Measurements from ENCODE around the gene BRSK2. TPM values are rescaled to one million over a fixed set of nuclear protein-coding genes. Genes with fewer than 3 reads are reported as not detected.
"Not testable (repeated sequence)": the region's sequence is repeated elsewhere in the genome, so short reads cannot be mapped to it uniquely, and the experiment has no call there.

BRSK2 gene
- total and polyA plus RNA-seq, 2 experiments from 2014 or later = 4.7 to 13.6 TPM

DNA sequence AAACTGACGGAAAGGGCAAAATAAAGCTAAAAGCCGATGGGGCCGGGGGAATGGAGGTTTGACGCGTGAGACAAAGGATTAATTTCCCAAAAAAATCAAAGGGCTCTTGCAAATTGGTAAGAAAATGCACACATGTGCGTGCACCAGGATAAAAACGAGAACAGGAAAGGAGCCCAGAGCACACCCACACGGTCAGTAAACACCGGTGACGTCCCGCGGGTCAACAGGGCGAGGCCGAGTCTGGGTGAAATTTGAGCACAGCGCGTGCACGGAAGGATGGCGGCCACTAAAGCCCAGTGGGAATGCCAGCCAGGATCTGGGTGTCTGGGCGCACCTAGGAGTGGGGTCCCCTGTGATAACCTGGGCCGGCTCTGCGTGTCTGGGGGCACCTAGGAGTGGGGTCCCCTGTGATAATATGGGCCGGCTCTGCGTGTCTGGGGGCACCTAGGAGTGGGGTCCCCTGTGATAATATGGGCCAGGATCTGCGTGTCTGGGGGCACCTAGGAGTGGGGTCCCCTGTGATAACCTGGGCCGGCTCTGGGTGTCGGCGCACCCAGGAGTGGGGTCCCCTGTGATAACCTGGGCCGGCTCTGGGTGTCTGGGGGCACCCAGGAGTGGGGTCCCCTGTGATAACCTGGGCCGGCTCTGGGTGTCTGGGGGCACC lies 44.4 kb downstream of the BRSK2 start:
- H3K79me2 ChIP-seq = no peaks in the 10 kb centered on the region
- H3K27ac ChIP-seq = no peak overlapping the region
- DNase-seq (ENCODE audit: low spot score) = no peak
- no peak overlapping the region for H3K4me3 ChIP-seq
- H3K27me3 ChIP-seq = no peaks in the 10 kb centered on the region
- 90% methylated on average over 28 of the region's 29 CpGs for WGBS (ENCODE audit: low lambda C conversion rate, missing lambda C conversion rate)
- no peaks in the 10 kb centered on the region for H3K9me3 ChIP-seq (ENCODE audit: low read depth)
- no peak overlapping the region for H3K4me2 ChIP-seq
- H3K9me2 ChIP-seq (replicated peaks; ENCODE audit: insufficient read depth) = no peaks in the 10 kb centered on the region
- no peak for TF ChIP-seq EZH2 (IDR thresholded peaks at IDR 0.05; ENCODE audit: borderline replicate concordance)
- no peak for TF ChIP-seq EZH2phosphoT487 (IDR thresholded peaks at IDR 0.05; ENCODE audit: low read depth, severe bottlenecking, unreplicated experiment)
- TF ChIP-seq, protein P1, sequence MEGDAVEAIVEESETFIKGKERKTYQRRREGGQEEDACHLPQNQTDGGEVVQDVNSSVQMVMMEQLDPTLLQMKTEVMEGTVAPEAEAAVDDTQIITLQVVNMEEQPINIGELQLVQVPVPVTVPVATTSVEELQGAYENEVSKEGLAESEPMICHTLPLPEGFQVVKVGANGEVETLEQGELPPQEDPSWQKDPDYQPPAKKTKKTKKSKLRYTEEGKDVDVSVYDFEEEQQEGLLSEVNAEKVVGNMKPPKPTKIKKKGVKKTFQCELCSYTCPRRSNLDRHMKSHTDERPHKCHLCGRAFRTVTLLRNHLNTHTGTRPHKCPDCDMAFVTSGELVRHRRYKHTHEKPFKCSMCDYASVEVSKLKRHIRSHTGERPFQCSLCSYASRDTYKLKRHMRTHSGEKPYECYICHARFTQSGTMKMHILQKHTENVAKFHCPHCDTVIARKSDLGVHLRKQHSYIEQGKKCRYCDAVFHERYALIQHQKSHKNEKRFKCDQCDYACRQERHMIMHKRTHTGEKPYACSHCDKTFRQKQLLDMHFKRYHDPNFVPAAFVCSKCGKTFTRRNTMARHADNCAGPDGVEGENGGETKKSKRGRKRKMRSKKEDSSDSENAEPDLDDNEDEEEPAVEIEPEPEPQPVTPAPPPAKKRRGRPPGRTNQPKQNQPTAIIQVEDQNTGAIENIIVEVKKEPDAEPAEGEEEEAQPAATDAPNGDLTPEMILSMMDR (IDR thresholded peaks at IDR 0.05; ENCODE audit: poor library complexity) = no peak
- no peak overlapping the region for H2AFZ ChIP-seq
- no peaks in the 10 kb centered on the region for H4K20me1 ChIP-seq (ENCODE audit: insufficient read depth, poor library complexity, severe bottlenecking)
- H3K36me3 ChIP-seq (replicated peaks; ENCODE audit: insufficient read depth, low read depth) = no peaks in the 10 kb centered on the region
- H3K4me1 ChIP-seq (ENCODE audit: insufficient read depth) = peaks cover 28% of the 10 kb centered on the region

DNA sequence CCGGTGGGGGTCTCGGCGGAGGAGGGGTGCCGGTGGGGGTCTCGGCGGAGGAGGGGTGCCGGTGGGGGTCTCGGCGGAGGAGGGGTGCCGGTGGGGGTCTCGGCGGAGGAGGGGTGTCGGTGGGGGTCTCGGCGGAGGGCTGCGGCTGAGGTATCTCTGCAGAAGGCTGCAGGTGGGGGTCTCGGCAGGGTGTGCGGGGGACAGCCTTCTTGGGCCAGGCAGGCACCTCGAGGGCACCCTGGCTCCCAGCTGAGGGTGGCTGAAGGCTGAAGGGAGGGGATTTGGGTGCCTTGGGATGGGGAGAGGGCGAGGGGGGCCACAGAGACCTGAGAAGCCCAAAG lies 45.7 kb downstream of the BRSK2 start:
- not testable (repeated sequence) for H4K20me1 ChIP-seq (ENCODE audit: insufficient read depth, poor library complexity, severe bottlenecking); H2AFZ ChIP-seq; H3K9me3 ChIP-seq (ENCODE audit: low read depth); H3K36me3 ChIP-seq (replicated peaks; ENCODE audit: insufficient read depth, low read depth); DNase-seq (ENCODE audit: low spot score); H3K27me3 ChIP-seq; H3K4me3 ChIP-seq; H3K79me2 ChIP-seq; H3K9me2 ChIP-seq (replicated peaks; ENCODE audit: insufficient read depth); H3K27ac ChIP-seq
- H3K4me1 ChIP-seq (ENCODE audit: insufficient read depth) = peaks cover 29% of the 10 kb centered on the region
- H3K4me2 ChIP-seq = peak overlapping the region; percentile 44
- no CpG with 5 or more reads among the region's 20 CpGs for WGBS (ENCODE audit: low lambda C conversion rate, missing lambda C conversion rate)

DNA sequence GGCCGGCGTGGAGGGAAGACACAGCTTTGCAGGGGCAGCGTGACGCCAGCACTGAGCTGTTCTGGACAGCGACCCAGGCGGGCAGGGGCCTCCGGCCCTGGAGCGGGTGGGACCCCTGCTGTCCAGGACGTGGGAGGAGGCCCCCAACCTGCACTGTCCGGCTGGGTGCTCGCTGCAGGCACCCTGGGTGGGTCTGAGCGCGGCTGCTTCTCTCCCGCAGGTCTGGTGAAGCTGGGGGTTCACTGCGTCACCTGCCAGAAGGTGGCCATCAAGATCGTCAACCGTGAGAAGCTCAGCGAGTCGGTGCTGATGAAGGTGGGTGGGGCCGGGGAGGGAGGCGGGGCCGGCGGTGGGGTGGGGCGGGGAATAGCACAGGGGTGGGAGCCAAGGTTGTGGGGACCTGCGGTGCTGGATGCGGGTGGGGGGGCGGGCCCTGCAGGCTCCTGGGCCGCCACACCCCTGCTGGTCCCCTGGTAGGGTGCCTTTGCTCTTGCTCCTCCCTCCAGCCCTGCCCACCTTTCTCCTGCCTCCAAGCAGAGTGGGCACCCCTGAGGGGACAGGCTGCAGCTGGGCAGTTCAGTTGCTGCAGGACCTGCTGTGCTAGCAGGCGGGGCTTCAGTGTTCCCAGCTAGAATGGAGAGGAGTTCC lies 46.2 kb downstream of the BRSK2 start:
- H4K20me1 ChIP-seq (ENCODE audit: insufficient read depth, poor library complexity, severe bottlenecking) = no peaks in the 10 kb centered on the region
- no peak overlapping the region for H3K4me3 ChIP-seq
- H3K27ac ChIP-seq = no peak overlapping the region
- no peaks in the 10 kb centered on the region for H3K27me3 ChIP-seq
- no peak overlapping the region for H2AFZ ChIP-seq
- H3K9me2 ChIP-seq (replicated peaks; ENCODE audit: insufficient read depth) = no peaks in the 10 kb centered on the region
- WGBS (ENCODE audit: low lambda C conversion rate, missing lambda C conversion rate) = 35% methylated on average over 15 of the region's 29 CpGs
- peak overlapping the region; percentile 65 for H3K4me2 ChIP-seq
- no peak for TF ChIP-seq EZH2 (IDR thresholded peaks at IDR 0.05; ENCODE audit: borderline replicate concordance)
- TF ChIP-seq EZH2phosphoT487 (IDR thresholded peaks at IDR 0.05; ENCODE audit: low read depth, severe bottlenecking, unreplicated experiment) = no peak
- TF ChIP-seq, protein P1 (IDR thresholded peaks at IDR 0.05; ENCODE audit: poor library complexity) = peak; percentile 2
- peaks cover 29% of the 10 kb centered on the region for H3K4me1 ChIP-seq (ENCODE audit: insufficient read depth)
- DNase-seq (ENCODE audit: low spot score) = peak; percentile 43
- H3K79me2 ChIP-seq = no peaks in the 10 kb centered on the region
- no peaks in the 10 kb centered on the region for H3K9me3 ChIP-seq (ENCODE audit: low read depth)
- no peaks in the 10 kb centered on the region for H3K36me3 ChIP-seq (replicated peaks; ENCODE audit: insufficient read depth, low read depth)

DNA sequence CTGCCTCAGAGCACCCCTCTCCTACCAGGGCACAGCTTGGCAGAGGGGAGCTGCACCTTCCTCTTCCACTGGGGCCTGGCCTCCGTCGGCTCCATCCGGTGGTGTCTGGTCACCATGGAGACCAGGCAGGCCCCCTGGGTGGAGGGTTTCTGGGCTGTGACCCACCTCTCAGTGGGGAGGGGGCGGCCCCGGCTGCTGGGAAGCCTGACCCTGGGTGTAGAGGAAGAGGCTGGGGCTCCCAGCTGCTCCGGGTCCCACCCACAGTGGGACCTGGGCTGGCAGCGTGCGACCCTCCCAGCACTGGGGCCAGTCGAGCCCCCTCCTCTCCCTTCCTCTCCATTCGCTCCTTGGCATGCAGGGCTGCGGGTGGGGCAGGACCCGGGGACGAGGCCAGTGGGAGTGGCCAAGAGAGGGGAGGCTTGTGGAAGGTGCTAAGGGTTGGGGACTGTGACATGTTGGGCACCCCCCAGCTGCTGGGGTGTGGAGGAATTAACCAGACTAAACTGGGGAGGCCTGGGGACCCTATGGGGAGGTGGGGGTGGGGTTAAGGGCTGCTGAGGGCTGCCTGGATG lies 46.8 kb downstream of the BRSK2 start:
- Histone ChIP-seq H3K9me3 (ENCODE audit: low read depth) (no peaks in the 10 kb centered on the region), H3K9me2 (replicated peaks; ENCODE audit: insufficient read depth) (no peaks in the 10 kb centered on the region), H3K4me3 (no peak overlapping the region), H3K27ac (peak overlapping the region; percentile 78), H2AFZ (no peak overlapping the region), H3K27me3 (no peaks in the 10 kb centered on the region), H3K79me2 (no peaks in the 10 kb centered on the region), H3K4me1 (ENCODE audit: insufficient read depth) (peaks cover 29% of the 10 kb centered on the region), H3K4me2 (peak overlapping the region; percentile 65), H3K36me3 (replicated peaks; ENCODE audit: insufficient read depth, low read depth) (no peaks in the 10 kb centered on the region), H4K20me1 (ENCODE audit: insufficient read depth, poor library complexity, severe bottlenecking) (no peaks in the 10 kb centered on the region)
- DNase-seq (ENCODE audit: low spot score) = no peak
- TF ChIP-seq EZH2 (IDR thresholded peaks at IDR 0.05; ENCODE audit: borderline replicate concordance) (no peak), EZH2phosphoT487 (IDR thresholded peaks at IDR 0.05; ENCODE audit: low read depth, severe bottlenecking, unreplicated experiment) (no peak)
- TF ChIP-seq, protein P1 (IDR thresholded peaks at IDR 0.05; ENCODE audit: poor library complexity) = no peak
- 39% methylated on average over 13 of the region's 13 CpGs for WGBS (ENCODE audit: low lambda C conversion rate, missing lambda C conversion rate)
